Measurements from ENCODE around the gene NBL1.
A peak's percentile ranks its signal among the peaks of the same experiment; 100 is the strongest.

Gene NBL1, protein sequence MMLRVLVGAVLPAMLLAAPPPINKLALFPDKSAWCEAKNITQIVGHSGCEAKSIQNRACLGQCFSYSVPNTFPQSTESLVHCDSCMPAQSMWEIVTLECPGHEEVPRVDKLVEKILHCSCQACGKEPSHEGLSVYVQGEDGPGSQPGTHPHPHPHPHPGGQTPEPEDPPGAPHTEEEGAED

GRCh38 chr1:19643602-19644394, at the start of gene NBL1:
TSS of gene NBL1 (plus strand) at chr1:19644311. CDS start at chr1:19655031, 10,720 bp downstream.
- DNase-seq (ENCODE audit: low spot score): no peak

GRCh38 chr1:19596065-19596713, 47.9 kb upstream of the NBL1 start:
- no peak for DNase-seq (ENCODE audit: low spot score)

DNA sequence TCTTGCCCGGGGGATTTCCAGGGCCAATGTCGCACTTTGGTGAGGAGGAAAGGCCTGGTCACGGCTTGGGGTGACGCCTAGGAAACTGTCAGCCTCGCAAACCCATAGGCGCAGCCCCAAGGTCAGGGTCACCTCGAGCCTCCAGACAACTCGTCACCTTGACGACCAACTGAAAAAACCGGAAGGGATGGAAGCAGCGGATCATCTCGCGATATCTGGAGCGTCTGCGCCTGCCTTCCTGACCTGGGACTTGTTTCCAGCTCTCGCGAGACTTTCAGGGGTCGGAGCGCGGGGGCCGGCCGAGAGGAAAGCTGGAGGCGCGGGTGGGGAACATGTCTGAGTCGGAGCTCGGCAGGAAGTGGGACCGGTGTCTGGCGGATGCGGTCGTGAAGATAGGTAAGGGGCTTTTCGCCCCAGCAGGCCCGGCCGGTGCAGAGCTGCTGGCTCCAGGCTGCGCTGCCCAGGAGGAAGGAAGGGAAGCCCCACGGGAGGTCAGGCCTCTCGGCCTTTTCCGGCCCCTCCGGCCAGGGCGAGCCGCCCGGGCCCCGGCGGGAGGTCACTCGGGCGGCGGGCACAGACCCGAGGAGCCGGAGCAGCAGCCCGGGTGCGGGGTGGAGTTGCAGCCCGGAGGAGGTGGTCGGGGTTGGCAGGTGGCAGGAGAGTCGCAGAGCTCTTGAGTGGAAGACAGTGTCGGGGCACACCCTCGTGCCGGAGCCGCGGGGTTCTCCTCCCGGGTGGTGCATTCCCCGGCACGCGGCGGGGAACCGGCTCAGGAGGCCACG, 47.2 kb upstream of the NBL1 start:
- DNase-seq (ENCODE audit: low spot score): peak; percentile 96

GRCh38 chr1:19597496-19598309, 46.4 kb upstream of the NBL1 start:
- no peak for DNase-seq (ENCODE audit: low spot score)

- no peak for DNase-seq (ENCODE audit: low spot score)
Observed at GRCh38 chr1:19599810-19600209, 44.3 kb upstream of the NBL1 start.

DNA sequence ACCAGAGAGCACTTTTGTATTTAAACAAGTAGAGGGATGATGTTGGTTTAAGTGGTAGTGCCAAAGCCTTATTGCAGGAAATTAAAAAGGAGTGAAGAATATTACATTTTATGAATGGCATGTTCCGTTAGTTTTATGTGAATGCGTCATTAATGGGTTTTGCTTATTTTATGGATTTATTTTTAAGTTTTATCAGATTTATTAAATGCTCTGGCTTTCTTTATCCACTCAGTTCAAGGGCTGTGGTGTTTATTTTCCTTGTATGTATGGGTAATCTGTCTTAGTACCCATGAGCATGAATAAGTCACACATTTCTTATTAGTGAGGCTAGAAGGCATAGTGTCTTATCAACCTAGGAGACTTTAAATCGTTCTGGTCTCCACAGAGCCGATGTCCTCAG, 41.6 kb upstream of the NBL1 start:
- no peak for DNase-seq (ENCODE audit: low spot score)

DNA sequence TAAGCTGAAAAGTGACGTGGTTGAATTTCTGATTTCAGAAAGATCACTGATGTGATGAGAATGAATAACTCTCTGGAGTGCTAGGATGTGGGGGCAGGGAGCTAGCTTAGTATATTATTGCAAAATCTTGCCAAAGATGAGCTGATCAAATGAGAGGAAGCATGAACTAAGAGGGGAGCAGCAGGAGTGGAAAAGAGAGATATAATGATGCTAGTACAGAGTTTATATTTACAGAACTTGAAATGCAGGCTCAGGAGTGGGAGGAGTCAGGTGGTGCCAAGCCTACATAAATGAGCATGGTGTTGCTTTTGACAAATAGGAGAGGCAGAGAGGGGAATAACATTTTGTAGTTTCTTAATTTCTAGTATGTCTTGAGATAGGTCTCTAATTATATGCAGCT, 38.1 kb upstream of the NBL1 start:
- no peak for DNase-seq (ENCODE audit: low spot score)

DNA sequence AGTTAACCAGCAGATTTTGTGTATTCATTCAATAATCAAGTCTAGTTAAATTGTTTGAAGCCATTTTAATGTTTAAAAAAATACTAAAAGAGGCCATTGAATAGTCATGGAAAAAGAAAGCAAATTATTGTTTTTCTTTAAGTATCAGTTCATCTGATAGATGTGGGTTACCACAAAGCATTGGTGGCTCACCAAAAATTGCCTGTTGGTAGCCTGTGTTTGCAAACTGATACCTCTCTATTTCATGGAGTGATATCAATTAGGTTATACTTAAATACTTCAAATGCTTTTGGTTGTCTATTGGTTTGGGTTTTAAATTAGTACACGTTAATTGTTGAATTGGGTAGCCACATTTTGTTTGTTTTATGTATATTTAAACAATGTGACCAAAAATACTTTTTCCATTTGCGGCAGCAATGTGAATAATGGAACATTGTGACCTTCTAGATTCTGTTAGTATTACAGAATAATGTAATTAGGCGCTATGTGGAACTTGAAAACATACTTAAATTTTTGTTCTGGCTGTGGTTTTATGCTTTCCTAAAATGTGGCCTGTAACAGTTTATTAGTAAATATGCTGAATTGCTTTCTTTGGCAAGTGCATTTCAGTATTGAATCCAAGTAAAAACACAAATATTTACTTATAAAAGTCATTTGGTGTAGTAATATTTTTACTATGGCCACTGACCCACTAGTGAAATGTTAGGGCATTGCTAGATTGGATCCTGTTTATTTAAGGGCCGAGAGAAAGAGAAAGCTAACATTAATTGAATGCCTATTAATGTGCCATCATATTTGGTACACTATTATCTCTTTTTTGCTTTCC, 37.1 kb upstream of the NBL1 start:
- no peak for DNase-seq (ENCODE audit: low spot score)

GRCh38 chr1:19608232-19608631, 35.9 kb upstream of the NBL1 start:
- DNase-seq (ENCODE audit: low spot score): no peak

- DNase-seq (ENCODE audit: low spot score): no peak
Observed at GRCh38 chr1:19610282-19610981, 33.7 kb upstream of the NBL1 start.

GRCh38 chr1:19612530-19612929, 31.6 kb upstream of the NBL1 start:
- no peak for DNase-seq (ENCODE audit: low spot score)

DNA sequence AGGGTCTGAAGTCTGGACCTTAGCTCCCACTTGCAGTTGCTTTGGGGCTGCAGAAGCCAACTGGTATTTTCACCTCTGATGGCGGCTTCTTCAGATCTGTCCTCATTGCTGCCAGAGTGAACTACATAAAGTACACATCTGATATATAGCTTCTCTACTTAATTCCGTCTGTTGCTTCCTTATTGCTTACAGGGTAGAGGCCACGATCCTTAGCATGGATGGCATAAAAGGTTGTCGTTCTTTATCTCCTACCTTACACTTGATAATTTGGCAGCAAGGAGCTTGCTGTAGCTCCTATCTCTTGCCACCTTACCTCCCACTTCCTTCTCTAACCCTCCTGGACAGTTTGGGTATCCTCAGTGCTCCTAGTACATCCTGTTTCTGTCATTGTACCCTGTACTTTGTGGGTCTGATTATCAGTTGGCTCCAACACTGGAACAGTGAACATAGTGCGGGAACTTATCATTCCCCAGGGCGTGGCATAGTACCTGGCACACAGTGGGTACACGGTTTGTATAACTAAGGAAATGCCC, 30.9 kb upstream of the NBL1 start:
- no peak for DNase-seq (ENCODE audit: low spot score)

- no peak for DNase-seq (ENCODE audit: low spot score)
Observed at GRCh38 chr1:19615438-19615837, 28.7 kb upstream of the NBL1 start.

GRCh38 chr1:19616489-19616888, 27.6 kb upstream of the NBL1 start:
- no peak for DNase-seq (ENCODE audit: low spot score)

DNA sequence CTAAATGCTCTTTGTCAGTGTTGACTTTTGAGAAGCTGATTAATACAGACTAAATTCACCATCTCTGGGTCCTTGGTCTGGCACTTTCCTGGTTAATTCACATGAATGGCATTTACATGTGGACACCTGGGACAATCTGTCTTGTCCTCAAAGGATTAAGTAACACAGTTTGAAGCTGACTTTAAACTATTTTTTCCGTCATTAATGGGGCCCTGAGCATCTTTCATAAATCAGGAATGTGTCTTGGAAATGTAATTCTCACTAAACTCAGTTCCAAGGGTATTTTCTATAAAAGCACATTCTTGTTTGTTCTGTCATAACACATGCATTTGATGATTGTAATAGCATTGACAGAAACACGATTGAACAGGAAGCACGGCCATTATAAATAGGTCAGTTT, 26.7 kb upstream of the NBL1 start:
- DNase-seq (ENCODE audit: low spot score): no peak

DNA sequence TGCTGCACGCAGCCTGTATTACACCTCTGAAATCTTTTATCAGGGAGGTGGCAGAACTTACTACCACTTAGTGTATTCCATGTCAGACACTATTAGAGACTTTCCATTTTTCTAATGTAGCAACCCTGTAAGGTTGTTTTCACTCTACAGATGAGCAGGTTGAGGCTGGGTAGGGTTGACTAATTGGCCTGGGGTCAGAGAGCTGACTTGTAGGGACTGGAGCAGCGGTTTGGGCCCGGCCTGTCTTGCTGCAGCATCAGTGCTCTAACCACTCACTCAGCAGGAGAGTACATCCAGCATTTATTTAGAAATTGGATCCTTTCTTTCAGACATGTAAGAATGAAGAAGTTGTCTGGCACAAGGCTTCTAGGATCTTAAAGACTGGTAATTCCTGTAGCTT, 25.7 kb upstream of the NBL1 start:
- DNase-seq (ENCODE audit: low spot score): no peak

DNA sequence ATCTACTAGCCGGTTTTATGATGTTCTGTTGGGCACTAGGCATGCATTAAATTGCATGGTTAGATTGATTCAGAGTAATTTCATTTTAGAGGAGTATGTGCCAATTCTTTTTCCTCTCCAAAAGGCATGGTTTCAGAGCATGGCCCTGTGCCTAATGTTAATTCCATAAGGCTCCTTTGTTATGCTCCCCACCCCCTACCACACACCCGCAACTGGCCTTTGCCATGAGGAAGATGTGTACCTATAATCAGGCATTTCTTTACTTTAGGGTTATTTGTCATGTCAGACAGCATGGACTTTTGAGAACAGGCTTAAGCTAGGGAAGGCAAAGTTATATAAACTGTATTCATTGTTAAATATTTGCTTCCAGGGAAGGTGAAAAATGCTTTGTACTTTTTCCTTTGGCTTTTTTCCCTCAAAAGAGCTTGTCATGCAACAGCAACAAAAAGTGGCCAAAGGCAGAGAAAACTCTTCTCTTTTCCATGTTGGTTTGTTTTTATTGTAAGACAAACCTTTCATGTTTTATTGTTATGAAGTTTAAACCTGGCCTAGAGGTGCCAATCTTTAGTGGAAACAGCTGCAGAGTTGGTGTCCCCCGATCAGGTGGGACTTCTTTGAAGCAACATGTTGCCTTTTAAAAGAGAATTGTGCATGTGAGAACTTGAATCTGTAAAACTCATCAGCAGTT, 24.3 kb upstream of the NBL1 start:
- no peak for DNase-seq (ENCODE audit: low spot score)

DNA sequence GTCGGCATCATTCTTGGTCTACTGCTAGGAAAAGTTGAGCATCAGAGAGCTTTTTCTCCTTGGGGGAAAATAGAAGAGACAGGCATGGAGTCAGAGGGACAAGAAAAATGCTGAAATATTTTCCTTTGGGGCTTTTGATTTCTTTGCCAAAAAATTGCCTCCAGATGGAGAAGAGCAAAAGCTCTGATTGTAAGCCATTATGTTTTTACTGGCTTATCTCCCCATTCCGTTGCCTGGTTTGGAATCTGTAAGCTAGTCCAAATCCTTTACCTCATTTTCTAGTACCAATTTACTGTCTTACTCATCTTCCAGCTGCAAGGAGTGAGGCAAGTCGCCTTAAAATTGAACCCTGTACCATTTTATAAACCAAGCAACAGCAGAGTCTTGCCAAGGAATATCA, 23.3 kb upstream of the NBL1 start:
- no peak for DNase-seq (ENCODE audit: low spot score)

- DNase-seq (ENCODE audit: low spot score): no peak
Observed at GRCh38 chr1:19621274-19621950, 22.7 kb upstream of the NBL1 start.

Measured in ecto neural progenitor cell (in vitro differentiated cells).